NB4 (cell line): ENCODE results near the gene PTEN.

Source experiments
- POLR2A ChIP-seq: IDR thresholded peaks from 2 replicates; pipeline ENCODE4 v1.6.1; 2011; ENCODE audit warnings: mild to moderate bottlenecking; ENCODE audit not compliant: insufficient read length; ENCODE audit errors: extremely low read depth
- TF ChIP-seq, protein P1 (sequence below): IDR thresholded peaks from one replicate; pipeline ENCODE4 v1.5.1; 2012; ENCODE audit warnings: low read depth, low read length

DNA sequence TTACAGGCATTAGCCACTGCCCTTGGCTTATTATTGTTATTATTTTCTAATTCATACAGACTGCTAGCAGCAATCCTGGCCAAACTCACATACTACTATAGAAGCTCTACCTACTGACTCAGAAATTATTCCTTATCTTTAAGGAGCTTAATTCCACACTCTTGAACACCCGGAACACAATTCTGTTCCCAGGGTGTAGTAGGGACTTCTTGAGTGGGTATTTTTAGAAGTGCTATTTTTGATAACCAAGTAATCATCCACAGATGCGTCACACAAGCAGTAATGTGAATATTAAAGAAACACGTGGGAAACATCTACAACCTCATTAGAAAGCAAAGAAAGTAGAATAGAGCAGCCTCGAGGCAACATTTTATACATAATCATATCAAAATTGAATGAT, 149.2 kb downstream of the PTEN start:
- TF ChIP-seq, protein P1, sequence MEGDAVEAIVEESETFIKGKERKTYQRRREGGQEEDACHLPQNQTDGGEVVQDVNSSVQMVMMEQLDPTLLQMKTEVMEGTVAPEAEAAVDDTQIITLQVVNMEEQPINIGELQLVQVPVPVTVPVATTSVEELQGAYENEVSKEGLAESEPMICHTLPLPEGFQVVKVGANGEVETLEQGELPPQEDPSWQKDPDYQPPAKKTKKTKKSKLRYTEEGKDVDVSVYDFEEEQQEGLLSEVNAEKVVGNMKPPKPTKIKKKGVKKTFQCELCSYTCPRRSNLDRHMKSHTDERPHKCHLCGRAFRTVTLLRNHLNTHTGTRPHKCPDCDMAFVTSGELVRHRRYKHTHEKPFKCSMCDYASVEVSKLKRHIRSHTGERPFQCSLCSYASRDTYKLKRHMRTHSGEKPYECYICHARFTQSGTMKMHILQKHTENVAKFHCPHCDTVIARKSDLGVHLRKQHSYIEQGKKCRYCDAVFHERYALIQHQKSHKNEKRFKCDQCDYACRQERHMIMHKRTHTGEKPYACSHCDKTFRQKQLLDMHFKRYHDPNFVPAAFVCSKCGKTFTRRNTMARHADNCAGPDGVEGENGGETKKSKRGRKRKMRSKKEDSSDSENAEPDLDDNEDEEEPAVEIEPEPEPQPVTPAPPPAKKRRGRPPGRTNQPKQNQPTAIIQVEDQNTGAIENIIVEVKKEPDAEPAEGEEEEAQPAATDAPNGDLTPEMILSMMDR: no peak
- TF ChIP-seq POLR2A: no peak
